ENCODE data around the gene AP1M1.

The AP1M1 gene

GRCh38 chr19:16197622-16198369, at the start of gene AP1M1:
Gene AP1M1, plus strand, starts transcription at chr19:16197911. Its CDS starts 116 bp downstream, at chr19:16198027.
- H3K9me3 ChIP-seq (ENCODE audit: control insufficient read depth, low read depth, low read length), result no peaks in the 10 kb centered on the region
- peak within 1 kb of the TSS; percentile 47 for H3K9ac ChIP-seq (ENCODE audit: low read length)
- peak within 1 kb of the TSS; percentile 74 for H3K4me3 ChIP-seq (ENCODE audit: low read length)
- H3K27me3 ChIP-seq (ENCODE audit: control insufficient read depth, insufficient read depth, low read length), result no peaks in the 10 kb centered on the region
- H3K4me1 ChIP-seq (ENCODE audit: control insufficient read depth, low read depth, low read length), result peaks cover 5% of the 10 kb centered on the region
- H3K27ac ChIP-seq (ENCODE audit: low read length), result no peak within 1 kb of the TSS
- H3K36me3 ChIP-seq (ENCODE audit: control insufficient read depth, low read depth, low read length), result no peaks in the 10 kb centered on the region

DNA sequence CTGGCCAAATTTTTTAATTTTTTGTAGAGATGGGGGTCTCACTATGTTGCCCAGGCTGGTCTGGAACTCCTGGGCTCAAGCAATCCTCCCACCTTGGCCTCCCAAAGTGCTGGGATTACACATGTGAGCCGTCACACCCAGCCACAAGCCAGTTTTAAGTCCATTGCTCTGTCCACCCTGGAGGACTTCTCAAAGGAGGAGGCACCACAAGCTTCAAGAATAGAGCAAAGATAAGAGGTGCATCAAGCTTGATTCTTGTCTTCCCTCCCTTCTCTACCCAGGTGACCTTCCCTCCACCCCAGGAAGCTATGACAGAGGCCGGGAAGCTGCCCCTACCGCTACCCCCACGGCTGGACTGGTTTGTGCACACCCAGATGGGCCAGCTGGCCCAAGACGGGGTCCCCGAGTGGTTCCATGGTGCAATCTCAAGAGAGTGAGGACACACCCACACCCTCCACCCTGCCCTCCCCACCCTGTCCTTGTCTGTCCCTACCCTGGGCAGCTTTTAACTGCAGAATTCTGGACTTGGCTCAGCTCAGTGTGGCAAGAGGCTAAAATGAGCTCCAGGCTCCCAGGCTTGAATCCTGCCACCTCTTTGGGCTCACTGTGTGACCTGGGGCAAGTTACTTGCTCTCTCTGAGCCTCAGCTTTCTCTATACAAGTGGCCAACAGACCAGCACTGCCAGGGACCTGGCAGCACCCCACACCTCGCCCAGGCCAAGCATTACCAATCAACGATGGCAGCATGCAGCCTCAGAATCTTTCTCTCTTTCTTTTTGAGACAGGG, 49.1 kb upstream of the AP1M1 start:
- Histone ChIP-seq H3K9me3 (ENCODE audit: control insufficient read depth, low read depth, low read length) (no peaks in the 10 kb centered on the region), H3K4me3 (ENCODE audit: low read length) (no peak overlapping the region), H3K4me1 (ENCODE audit: control insufficient read depth, low read depth, low read length) (no peaks in the 10 kb centered on the region), H3K9ac (ENCODE audit: low read length) (no peak overlapping the region), H3K36me3 (ENCODE audit: control insufficient read depth, low read depth, low read length) (no peaks in the 10 kb centered on the region), H3K27me3 (ENCODE audit: control insufficient read depth, insufficient read depth, low read length) (no peaks in the 10 kb centered on the region), H3K27ac (ENCODE audit: low read length) (no peak overlapping the region)

GRCh38 chr19:16153582-16154336, 44.0 kb upstream of the AP1M1 start:
- no peaks in the 10 kb centered on the region for H3K9me3 ChIP-seq (ENCODE audit: control insufficient read depth, low read depth, low read length)
- no peaks in the 10 kb centered on the region for H3K27me3 ChIP-seq (ENCODE audit: control insufficient read depth, insufficient read depth, low read length)
- H3K4me3 ChIP-seq (ENCODE audit: low read length), result no peak overlapping the region
- H3K4me1 ChIP-seq (ENCODE audit: control insufficient read depth, low read depth, low read length), result no peaks in the 10 kb centered on the region
- no peaks in the 10 kb centered on the region for H3K36me3 ChIP-seq (ENCODE audit: control insufficient read depth, low read depth, low read length)
- no peak overlapping the region for H3K9ac ChIP-seq (ENCODE audit: low read length)
- H3K27ac ChIP-seq (ENCODE audit: low read length), result no peak overlapping the region

DNA sequence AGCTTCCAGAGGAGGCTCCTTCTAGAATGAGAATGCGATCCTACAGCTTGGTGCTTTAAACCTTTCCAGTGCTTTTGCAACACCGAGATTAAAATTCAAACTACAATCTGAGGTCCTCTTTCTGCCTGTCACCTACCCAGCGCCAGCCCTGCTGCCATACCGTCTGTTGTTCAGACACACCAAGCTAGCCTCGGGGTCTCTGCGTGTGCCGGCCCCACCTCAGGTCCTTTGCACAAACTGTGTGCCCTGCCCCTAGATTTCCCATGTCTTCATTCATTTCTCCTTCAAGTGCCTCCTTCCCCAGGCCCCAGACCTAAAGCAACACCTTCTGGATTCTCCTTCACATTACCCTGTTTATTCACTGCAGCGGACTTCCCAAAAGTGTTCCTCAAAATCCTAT, 43.2 kb upstream of the AP1M1 start:
- Histone ChIP-seq H3K4me1 (ENCODE audit: control insufficient read depth, low read depth, low read length) (no peaks in the 10 kb centered on the region), H3K4me3 (ENCODE audit: low read length) (no peak overlapping the region), H3K36me3 (ENCODE audit: control insufficient read depth, low read depth, low read length) (no peaks in the 10 kb centered on the region), H3K27me3 (ENCODE audit: control insufficient read depth, insufficient read depth, low read length) (no peaks in the 10 kb centered on the region), H3K27ac (ENCODE audit: low read length) (no peak overlapping the region), H3K9ac (ENCODE audit: low read length) (no peak overlapping the region), H3K9me3 (ENCODE audit: control insufficient read depth, low read depth, low read length) (no peaks in the 10 kb centered on the region)

DNA sequence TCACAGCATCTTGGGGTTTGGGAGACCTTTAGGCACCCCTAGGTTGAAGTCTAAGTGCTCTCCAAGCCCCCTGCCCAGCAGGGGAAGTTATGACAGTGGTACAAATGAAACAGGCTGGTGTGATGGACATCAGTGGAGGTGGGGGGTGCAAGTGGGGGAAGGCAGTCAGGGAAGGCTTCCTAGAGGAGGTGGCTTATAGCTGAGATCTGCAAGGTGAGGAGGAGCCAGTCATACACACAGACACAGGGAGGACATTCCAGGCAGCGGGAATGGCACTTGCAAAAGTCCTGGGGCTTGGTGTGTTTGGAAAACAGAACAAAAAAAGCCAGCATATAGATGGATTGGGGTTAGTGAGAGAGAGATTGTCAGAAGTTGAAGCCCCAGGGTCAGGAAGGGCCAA, 42.6 kb upstream of the AP1M1 start:
- Histone ChIP-seq H3K4me3 (ENCODE audit: low read length) (no peak overlapping the region), H3K4me1 (ENCODE audit: control insufficient read depth, low read depth, low read length) (no peaks in the 10 kb centered on the region), H3K9ac (ENCODE audit: low read length) (no peak overlapping the region), H3K36me3 (ENCODE audit: control insufficient read depth, low read depth, low read length) (no peaks in the 10 kb centered on the region), H3K27me3 (ENCODE audit: control insufficient read depth, insufficient read depth, low read length) (no peaks in the 10 kb centered on the region), H3K9me3 (ENCODE audit: control insufficient read depth, low read depth, low read length) (no peaks in the 10 kb centered on the region), H3K27ac (ENCODE audit: low read length) (no peak overlapping the region)

DNA sequence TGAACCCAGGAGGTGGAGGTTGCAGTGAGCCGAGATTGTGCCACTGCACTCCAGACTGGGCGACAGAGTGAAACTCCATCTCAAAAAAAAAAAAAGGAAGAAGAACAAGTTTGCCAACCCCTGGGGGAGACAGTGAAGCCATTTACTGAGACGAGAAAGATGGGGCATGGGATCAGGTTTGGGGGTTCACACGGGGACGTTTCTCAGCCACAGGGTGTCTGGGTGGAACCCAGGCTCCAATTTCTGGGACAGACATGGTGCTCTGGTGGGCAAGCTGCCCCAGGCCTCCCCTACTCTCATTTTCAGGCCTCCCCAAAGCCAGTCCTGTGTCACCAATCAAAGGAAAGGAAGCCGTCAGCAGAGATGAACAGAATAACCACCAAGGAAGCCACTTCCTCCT, 40.8 kb upstream of the AP1M1 start:
- H3K36me3 ChIP-seq (ENCODE audit: control insufficient read depth, low read depth, low read length), result no peaks in the 10 kb centered on the region

DNA sequence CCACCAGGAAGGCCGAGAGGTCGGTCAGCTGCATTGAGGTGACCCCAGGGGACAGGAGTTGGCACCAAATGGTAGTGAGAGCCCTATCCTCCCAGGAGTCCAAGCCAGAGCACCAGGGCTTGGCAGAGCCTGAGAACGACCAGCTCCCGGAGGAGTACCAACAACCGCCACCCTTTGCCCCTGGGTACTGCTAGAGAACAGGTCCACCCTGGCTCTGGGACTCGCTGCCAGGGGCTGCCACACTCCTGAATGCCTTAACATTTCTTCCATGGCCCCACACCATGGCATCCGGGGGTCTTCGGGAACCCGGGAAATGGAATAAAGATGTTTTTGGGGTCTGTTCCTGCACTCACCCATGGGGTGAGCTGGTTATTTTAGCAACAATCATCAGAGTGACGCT, 40.1 kb upstream of the AP1M1 start:
- Histone ChIP-seq H3K9ac (ENCODE audit: low read length) (no peak overlapping the region), H3K27ac (ENCODE audit: low read length) (no peak overlapping the region), H3K36me3 (ENCODE audit: control insufficient read depth, low read depth, low read length) (no peaks in the 10 kb centered on the region), H3K4me3 (ENCODE audit: low read length) (no peak overlapping the region), H3K9me3 (ENCODE audit: control insufficient read depth, low read depth, low read length) (no peaks in the 10 kb centered on the region), H3K4me1 (ENCODE audit: control insufficient read depth, low read depth, low read length) (no peaks in the 10 kb centered on the region), H3K27me3 (ENCODE audit: control insufficient read depth, insufficient read depth, low read length) (no peaks in the 10 kb centered on the region)

More for the DNA sequence above, 40.8 kb upstream of the AP1M1 start:
- Histone ChIP-seq H3K9me3 (ENCODE audit: control insufficient read depth, low read depth, low read length) (no peaks in the 10 kb centered on the region), H3K27ac (ENCODE audit: low read length) (no peak overlapping the region), H3K4me1 (ENCODE audit: control insufficient read depth, low read depth, low read length) (no peaks in the 10 kb centered on the region), H3K27me3 (ENCODE audit: control insufficient read depth, insufficient read depth, low read length) (no peaks in the 10 kb centered on the region), H3K9ac (ENCODE audit: low read length) (no peak overlapping the region), H3K4me3 (ENCODE audit: low read length) (no peak overlapping the region)

DNA sequence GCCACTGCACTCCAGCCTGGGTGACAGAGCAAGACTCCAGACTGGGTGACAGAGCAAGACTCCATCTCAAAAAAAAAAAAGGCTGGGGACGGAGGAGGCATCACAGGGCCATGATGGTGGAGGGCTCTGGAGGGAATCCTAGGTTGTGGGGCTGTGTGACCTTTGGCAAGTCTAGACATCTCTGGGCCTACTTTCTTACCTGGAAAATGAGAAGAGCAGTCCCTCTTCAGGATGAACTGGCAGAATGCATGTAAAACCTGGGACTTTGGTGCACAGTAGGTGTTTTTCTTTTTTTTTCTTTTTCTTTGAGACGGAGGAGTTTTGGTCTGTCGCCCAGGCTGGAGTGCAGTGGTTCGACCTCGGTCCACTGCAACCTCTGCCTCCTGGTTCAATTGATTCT, 38.1 kb upstream of the AP1M1 start:
- no peak overlapping the region for H3K27ac ChIP-seq (ENCODE audit: low read length)
- H3K36me3 ChIP-seq (ENCODE audit: control insufficient read depth, low read depth, low read length), result no peaks in the 10 kb centered on the region
- no peaks in the 10 kb centered on the region for H3K9me3 ChIP-seq (ENCODE audit: control insufficient read depth, low read depth, low read length)
- no peak overlapping the region for H3K4me3 ChIP-seq (ENCODE audit: low read length)
- no peaks in the 10 kb centered on the region for H3K4me1 ChIP-seq (ENCODE audit: control insufficient read depth, low read depth, low read length)
- H3K9ac ChIP-seq (ENCODE audit: low read length), result no peak overlapping the region
- H3K27me3 ChIP-seq (ENCODE audit: control insufficient read depth, insufficient read depth, low read length), result no peaks in the 10 kb centered on the region

DNA sequence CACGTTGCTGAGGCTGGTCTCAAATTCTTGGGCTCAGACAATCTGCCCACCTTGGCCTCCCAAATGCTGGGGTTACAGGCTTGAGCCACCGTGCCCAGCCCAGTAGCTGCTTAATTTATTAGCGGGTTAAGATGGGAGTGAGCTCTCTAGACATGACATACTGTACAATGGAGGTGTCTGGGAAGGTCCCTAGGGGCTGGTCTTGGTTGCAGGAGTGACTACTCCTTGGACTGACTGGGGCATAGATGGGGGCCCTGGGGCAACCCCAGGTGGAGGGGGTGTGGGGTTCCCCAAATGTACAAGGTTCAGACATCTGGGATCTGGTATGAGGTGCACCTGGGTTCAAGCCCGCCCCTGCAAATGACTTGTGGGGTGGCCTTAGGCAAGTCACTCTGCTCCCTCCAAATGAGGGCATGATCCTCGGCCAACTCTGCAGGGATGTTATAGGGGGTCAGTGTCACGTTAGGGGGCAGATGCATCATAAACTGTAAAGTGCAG, 37.2 kb upstream of the AP1M1 start:
- H3K27ac ChIP-seq (ENCODE audit: low read length), result no peak overlapping the region
- H3K27me3 ChIP-seq (ENCODE audit: control insufficient read depth, insufficient read depth, low read length), result no peaks in the 10 kb centered on the region
- H3K4me3 ChIP-seq (ENCODE audit: low read length), result no peak overlapping the region

DNA sequence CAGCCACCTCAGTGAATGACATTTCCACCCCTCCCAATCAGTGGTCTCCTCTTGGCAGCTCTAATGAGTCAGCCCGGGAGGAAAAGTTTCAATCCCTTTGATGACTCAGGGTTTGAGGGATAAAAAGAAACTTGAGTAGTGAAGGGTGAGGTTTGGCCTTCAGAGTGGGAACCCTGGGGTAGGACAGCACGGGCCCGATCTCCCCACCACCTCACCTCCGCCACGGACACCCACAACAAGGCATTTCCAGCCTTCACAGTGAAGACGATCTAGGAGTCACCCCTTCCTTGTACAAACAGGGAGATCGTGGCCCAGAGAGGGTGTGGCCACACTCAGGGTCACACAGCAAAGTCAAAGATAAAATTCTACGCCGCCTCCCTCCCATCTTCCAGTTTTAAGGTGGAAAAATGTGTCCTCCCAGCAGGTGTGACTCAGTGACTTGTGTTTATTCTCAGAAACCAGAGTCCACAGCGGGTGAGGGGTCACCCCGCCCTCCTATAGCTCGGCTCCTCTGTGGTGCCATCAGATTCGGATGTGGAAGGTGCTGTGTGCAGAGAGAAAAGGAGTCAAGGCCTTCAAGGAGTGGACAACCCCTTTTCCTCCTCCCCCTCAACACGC, 36.7 kb upstream of the AP1M1 start:
- Histone ChIP-seq H3K9me3 (ENCODE audit: control insufficient read depth, low read depth, low read length) (no peaks in the 10 kb centered on the region), H3K36me3 (ENCODE audit: control insufficient read depth, low read depth, low read length) (no peaks in the 10 kb centered on the region), H3K4me3 (ENCODE audit: low read length) (no peak overlapping the region), H3K27me3 (ENCODE audit: control insufficient read depth, insufficient read depth, low read length) (no peaks in the 10 kb centered on the region), H3K27ac (ENCODE audit: low read length) (no peak overlapping the region), H3K4me1 (ENCODE audit: control insufficient read depth, low read depth, low read length) (no peaks in the 10 kb centered on the region), H3K9ac (ENCODE audit: low read length) (no peak overlapping the region)

More for the DNA sequence above, 37.2 kb upstream of the AP1M1 start:
- H3K9ac ChIP-seq (ENCODE audit: low read length), result no peak overlapping the region
- H3K4me1 ChIP-seq (ENCODE audit: control insufficient read depth, low read depth, low read length), result no peaks in the 10 kb centered on the region
- H3K9me3 ChIP-seq (ENCODE audit: control insufficient read depth, low read depth, low read length), result no peaks in the 10 kb centered on the region
- H3K36me3 ChIP-seq (ENCODE audit: control insufficient read depth, low read depth, low read length), result no peaks in the 10 kb centered on the region

DNA sequence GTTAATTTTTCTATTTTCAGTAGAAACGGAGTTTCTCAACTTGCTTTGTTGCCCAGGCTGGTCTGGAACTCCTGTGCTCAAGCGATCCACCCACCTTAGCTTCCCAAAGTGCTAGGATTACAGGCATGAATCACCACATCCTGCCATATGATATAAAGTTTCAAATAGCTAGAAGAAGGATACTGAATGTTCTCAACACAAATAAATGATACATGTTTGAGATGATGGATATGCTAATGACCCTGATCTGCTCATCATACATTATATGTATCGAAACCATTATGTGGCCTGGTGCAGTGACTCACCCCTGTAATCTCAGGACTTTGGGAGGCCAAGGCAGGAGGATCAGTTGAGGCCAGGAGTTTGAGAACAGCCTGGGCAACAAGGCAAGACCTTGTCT, 35.9 kb upstream of the AP1M1 start:
- no peaks in the 10 kb centered on the region for H3K36me3 ChIP-seq (ENCODE audit: control insufficient read depth, low read depth, low read length)
- no peaks in the 10 kb centered on the region for H3K9me3 ChIP-seq (ENCODE audit: control insufficient read depth, low read depth, low read length)
- no peaks in the 10 kb centered on the region for H3K27me3 ChIP-seq (ENCODE audit: control insufficient read depth, insufficient read depth, low read length)
- no peak overlapping the region for H3K9ac ChIP-seq (ENCODE audit: low read length)
- H3K4me1 ChIP-seq (ENCODE audit: control insufficient read depth, low read depth, low read length), result no peaks in the 10 kb centered on the region
- no peak overlapping the region for H3K4me3 ChIP-seq (ENCODE audit: low read length)
- no peak overlapping the region for H3K27ac ChIP-seq (ENCODE audit: low read length)

All from iPS-18a (cell line).